IPS-NIHi7 (cell line): ENCODE results near the gene SPEM3.

ENCODE experiments used
- DNase-seq: peaks from one replicate; pipeline ENCODE4 v3.0.0; 2012; ENCODE audit warnings: mixed read lengths; ENCODE audit errors: extremely low spot score

SPEM3 gene

GRCh38 chr17:7421186-7421585, 7.5 kb upstream of the SPEM3 start:
- DNase-seq: no peak

- no peak for DNase-seq
Measured at GRCh38 chr17:7423679-7424078, 5.0 kb upstream of the SPEM3 start.

GRCh38 chr17:7425316-7425715, 3.3 kb upstream of the SPEM3 start, which contains the start of gene SPEM2:
SPEM2 (plus strand) TSS chr17:7425616; CDS start chr17:7425689, 73 bp downstream.
- DNase-seq: no peak

- DNase-seq: no peak
Measured at GRCh38 chr17:7425756-7426155, 2.9 kb upstream of the SPEM3 start.

GRCh38 chr17:7426203-7426863, 2.3 kb upstream of the SPEM3 start:
- no peak for DNase-seq

GRCh38 chr17:7426896-7427489, 1.7 kb upstream of the SPEM3 start:
- DNase-seq: no peak

- no peak for DNase-seq
Measured at GRCh38 chr17:7427549-7427948, 1.1 kb upstream of the SPEM3 start.

- DNase-seq: no peak
Measured at GRCh38 chr17:7429722-7430121, 1.1 kb downstream of the SPEM3 start.

- DNase-seq: no peak
Measured at GRCh38 chr17:7431231-7431630, 2.6 kb downstream of the SPEM3 start.

- no peak for DNase-seq
Measured at GRCh38 chr17:7432296-7432695, 3.6 kb downstream of the SPEM3 start.

GRCh38 chr17:7435676-7436555, 7.3 kb downstream of the SPEM3 start:
- DNase-seq: peak; percentile 55

- DNase-seq: peak; percentile 76
Measured at GRCh38 chr17:7436556-7437368, 8.1 kb downstream of the SPEM3 start.

GRCh38 chr17:7437369-7437863, 8.8 kb downstream of the SPEM3 start:
- no peak for DNase-seq

GRCh38 chr17:7437950-7438614, 9.4 kb downstream of the SPEM3 start:
- DNase-seq: peak; percentile 55

GRCh38 chr17:7438656-7439460, 10.2 kb downstream of the SPEM3 start:
- no peak for DNase-seq

- no peak for DNase-seq
Measured at GRCh38 chr17:7439462-7440112, 10.9 kb downstream of the SPEM3 start, which contains the start of gene FGF11. FGF11 (plus strand) TSS chr17:7439512; CDS start chr17:7439621, 109 bp downstream.

- peak; percentile 67 for DNase-seq
Measured at GRCh38 chr17:7440113-7440833, 11.6 kb downstream of the SPEM3 start.

- DNase-seq: no peak
Measured at GRCh38 chr17:7440834-7441195, 12.2 kb downstream of the SPEM3 start.

- no peak for DNase-seq
Measured at GRCh38 chr17:7441266-7441665, 12.6 kb downstream of the SPEM3 start.
